ENCODE data around the gene HYAL3.

DNA sequence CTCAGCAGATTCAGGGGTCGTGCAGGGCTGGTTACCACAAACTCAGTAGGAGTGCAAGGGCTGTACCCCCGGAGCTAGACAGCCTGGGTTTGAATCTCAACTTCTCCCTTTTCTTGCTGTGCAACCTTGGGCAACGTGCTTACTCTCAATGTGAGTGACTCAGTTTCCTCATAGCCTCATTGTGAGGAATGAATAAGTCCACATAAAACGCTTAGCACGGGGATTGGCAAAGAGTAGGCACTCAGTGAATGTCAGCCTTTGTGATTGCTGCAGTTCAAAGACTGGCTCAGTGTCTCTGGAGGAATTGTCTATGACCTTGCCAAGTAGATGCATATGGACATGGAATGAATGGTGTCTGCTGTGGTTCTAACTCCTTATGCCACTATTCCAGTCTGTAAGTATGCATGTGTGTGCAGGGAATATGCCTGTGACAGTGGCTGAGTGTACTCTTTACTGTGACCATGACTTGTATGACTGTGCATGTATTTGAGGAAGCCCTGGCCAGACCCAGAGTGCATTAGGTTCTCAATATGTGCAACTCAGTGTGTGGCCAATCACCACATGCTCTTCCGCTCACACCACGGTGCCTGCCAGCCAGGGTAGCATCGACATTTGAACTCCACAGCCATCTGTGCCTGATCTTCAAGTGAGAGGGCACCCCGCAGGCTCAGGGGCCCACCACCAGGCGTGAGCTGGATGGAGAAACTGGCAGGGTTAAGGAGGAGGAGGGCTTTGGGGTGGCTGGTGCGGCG lies 900 bp upstream of the HYAL3 start:
- TF ChIP-seq TEAD1 (CRISPR knock-in tag; IDR thresholded peaks at IDR 0.05) (no peak), NR1H2 (CRISPR knock-in tag; IDR thresholded peaks at IDR 0.05) (no peak), ATF3 (CRISPR knock-in tag; conservative IDR thresholded peaks at IDR 0.05) (no peak), FOXJ3 (CRISPR knock-in tag; IDR thresholded peaks at IDR 0.05; ENCODE audit: borderline replicate concordance) (no peak), MAX (CRISPR knock-in tag; IDR thresholded peaks at IDR 0.05) (no peak), NFYB (CRISPR knock-in tag; conservative IDR thresholded peaks at IDR 0.05; ENCODE audit: low read depth) (no peak), ZNF263 (CRISPR knock-in tag; IDR thresholded peaks at IDR 0.05; ENCODE audit: low read depth) (no peak), NR3C1 (CRISPR knock-in tag; conservative IDR thresholded peaks at IDR 0.05; ENCODE audit: low read depth) (no peak), TCF7 (CRISPR knock-in tag; IDR thresholded peaks at IDR 0.05; ENCODE audit: low read depth) (no peak)
- TF ChIP-seq, protein P1, sequence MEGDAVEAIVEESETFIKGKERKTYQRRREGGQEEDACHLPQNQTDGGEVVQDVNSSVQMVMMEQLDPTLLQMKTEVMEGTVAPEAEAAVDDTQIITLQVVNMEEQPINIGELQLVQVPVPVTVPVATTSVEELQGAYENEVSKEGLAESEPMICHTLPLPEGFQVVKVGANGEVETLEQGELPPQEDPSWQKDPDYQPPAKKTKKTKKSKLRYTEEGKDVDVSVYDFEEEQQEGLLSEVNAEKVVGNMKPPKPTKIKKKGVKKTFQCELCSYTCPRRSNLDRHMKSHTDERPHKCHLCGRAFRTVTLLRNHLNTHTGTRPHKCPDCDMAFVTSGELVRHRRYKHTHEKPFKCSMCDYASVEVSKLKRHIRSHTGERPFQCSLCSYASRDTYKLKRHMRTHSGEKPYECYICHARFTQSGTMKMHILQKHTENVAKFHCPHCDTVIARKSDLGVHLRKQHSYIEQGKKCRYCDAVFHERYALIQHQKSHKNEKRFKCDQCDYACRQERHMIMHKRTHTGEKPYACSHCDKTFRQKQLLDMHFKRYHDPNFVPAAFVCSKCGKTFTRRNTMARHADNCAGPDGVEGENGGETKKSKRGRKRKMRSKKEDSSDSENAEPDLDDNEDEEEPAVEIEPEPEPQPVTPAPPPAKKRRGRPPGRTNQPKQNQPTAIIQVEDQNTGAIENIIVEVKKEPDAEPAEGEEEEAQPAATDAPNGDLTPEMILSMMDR (IDR thresholded peaks at IDR 0.05): no peak
